Activated CD4-positive, alpha-beta T cell treated with anti-CD3 and anti-CD28 coated beads, Interleukin-2, amount 50 U/mL, for 24 hours (primary cell): ENCODE data around the gene PITPNC1.

Experiments used
- DNase-seq, 2 donors: peaks; one replicate each; pipeline ENCODE4 v3.0.0-alpha.2; 2020; ENCODE audit warnings: low read depth in 1 of 2, low spot score in 1 of 2

Gene PITPNC1

GRCh38 chr17:67542219-67543114 is 165.4 kb downstream of the PITPNC1 start:
- DNase-seq = no peak

DNA sequence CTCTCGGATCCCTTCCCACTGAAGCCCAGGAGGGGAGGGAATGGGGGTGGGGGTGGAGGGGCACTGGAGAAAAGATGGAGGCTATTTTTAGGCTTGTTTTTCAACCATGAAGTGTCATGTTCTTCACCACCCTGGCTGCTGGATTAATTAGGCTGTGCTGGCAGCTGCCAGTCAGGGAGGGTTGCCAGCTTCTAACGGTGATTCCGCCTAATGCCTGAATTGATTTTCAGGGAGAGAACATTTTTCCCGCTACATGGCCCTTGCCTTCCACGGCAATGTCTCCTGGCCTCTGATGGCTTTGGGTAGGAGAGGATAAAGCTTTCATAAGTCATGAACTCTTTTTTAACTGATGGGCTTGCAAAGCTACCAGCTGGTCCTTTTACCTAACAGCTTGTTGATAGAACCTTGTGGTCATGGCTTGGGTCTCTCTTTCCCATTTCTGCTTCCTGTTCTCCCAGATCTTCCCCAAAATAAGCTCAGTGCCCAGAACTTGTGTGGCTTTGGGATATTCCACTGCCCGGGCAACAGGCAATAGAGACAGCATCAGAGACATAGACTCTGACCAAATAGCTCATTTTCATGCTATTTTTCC is 167.4 kb downstream of the PITPNC1 start:
- no peak for DNase-seq

DNA sequence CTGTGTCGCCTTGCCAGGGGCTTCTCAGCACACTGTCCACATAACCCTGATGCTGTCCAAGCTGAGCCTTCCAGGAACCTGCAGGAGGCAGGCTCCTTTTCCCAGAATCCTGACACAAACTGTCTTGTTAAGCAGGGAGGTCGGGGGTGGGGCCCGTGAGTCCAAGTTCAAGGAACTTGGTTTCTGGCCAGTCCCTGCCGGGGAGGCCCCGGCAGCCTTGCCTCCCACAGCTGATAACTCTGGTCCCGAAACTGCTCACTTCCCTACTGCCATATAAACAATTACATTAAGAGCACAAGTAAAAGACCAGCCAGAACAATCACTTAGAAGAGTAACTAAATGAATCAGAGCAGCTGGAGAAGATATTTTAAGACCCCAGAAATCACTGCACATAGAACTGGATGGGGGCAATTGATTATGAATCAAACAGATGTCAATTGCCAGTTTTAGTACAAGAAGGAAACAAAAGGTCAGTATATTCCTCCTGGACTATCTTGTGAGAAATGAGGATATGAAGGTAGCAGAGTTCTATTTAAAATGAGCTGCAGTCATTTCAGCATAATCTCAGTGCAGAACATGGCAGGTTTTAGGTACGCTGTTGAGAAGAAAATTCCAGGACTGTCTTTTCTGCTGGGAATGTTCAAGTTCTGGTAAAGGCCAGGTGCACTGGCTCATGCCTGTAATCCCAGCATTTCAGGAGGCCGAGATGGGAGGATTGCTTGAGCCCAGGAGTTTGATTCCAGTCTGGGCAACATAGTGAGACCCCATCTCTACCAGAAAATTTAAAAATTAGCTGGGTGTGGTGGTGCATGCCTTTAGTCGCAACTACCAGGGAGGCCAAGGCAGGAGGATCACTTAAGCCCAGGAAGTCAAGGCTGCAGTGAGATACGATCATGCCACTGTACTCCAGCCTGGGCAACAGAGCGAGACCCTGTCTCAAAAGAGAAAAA is 169.8 kb downstream of the PITPNC1 start:
- DNase-seq = no peak

GRCh38 chr17:67548693-67549092 is 171.6 kb downstream of the PITPNC1 start:
- no peak for DNase-seq

DNA sequence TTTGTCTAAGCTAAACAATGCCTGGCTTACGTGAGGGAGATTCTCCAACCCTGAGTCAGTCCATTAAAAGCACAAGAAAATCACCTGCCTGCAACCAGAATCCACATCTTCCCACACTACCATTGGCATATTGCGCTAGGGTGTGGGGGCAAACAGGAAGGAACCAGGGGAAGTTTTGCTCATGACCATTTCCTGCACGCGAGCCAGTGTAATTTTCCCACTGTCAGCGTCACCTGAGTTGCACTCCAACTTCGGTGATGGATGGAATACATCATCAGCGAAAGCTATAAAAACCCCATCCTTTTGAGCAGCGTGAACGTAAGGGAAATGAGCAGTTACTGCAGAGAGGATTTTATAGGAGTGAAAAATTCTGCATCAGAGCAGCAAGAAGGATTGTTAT is 172.7 kb downstream of the PITPNC1 start:
- DNase-seq = no peak

DNA sequence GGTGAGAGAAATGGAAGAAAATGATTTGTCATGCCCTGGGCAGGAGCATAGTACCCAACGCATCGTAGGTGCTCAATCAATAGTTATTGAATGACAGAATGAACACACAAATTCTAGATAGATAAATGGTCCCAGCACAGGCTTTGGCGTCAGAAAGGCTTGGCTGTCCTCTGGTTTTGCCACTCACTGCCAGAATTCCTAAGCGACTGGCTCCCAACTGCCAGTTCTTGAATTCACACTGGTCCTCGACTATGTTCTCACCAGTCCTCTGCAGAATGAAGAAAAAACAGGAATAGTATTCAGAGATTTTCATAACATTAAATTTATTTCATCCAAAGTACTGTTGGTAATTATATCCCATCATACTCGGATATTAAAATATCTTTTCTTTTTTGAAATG is 177.6 kb downstream of the PITPNC1 start:
- DNase-seq = no peak

DNA sequence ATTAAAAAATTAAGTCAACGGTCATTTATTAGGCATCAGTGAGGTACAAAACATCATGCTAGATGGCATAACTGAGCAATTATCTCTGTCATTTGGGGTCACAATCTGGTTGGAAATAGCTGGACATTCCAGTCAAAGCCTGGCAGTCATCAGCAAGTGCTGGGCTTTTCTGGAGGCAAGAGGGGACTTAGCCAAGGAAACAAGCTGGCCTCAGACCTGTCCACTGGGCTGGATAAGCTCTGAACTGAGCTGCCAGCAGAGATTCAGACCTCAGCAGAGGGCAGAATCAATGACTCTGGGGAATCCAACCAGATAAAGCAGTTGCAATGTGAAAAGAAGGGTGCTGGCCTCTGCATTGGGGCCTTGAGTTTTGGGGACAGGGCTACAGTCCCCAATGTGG is 178.8 kb downstream of the PITPNC1 start:
- no peak for DNase-seq

DNA sequence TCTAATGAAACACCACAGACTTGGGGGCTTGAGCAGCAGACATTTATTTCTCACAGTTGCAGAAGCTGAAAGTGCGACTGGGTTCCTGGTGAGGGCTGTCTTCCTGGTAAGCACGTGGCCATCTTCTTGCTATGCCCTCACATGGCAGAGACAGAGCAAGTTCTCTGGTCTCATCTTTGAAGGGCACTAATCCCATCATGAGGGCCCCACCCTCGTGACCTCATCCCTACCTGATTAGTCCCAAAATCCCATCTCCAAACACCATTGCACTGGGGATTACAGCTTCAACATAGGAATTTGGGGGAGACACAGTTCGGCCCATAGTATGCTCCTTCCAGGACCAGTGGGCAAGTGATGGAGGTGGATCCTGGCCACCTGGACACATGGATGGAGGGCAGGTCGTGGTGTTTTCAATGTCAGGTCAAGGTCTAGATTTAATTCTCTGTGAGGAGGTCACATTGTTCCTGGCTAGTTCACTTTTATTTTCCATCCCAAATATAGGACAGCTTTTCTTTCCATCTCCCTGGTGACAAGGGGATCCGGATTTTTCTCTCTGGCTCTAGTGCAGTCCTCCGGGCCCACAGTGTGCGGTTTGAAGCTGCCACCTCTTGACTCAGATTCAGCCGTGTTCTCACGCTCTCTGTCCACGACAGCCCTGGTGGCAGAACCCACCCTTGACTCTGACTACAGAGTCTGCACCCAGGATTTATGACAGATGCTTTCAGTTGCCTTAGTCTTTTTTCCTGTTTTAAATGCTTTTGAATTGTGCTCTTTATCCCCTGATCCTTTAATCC is 180.2 kb downstream of the PITPNC1 start:
- DNase-seq = no peak

DNA sequence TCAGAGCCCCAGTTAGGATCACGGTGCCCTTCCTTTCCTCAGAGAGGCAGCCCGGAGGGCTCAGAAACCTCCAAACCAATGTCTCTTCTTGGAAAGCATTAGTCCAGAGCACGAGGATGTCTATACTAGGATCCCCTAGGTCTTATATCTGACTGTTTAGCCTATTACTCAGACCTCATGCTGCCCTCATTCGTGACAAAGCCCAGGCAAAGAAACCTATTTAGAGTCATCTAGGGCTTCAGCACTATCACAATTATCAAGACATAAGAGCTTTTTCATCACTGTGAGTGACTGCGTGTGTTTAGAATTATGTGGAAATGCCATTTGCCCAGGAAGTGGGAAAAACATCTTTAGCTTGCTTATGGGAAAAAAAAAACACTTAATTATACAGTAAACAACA is 180.8 kb downstream of the PITPNC1 start:
- DNase-seq = no peak

- no peak for DNase-seq
Measured at GRCh38 chr17:67558740-67559380, 181.8 kb downstream of the PITPNC1 start.

DNA sequence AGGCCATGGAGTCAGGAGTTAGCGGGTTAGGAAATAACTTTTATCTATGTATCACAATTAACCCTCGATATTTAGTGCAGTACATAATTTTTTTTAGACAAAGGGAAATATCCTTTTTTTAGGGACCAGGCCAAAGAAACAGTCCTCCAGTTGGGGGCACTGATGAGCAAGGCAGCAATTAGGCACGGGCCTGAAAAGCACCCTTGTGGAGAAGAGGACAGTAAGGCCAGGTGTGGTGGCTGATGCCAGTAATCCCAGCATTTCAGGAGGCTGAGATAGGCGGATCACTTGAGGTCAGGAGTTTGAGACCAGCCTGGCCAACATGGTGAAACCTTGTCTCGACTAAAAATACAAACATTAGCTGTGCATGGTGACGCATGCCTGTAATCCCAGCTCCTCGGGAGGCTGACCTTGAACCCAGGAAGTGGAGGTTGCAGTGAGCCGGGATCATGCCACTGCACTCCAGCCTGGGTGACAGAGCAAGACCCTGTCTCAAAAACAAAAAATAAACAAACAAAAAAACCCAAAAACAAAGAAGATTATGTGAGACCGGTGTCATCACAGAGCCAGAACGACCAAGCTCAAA is 182.4 kb downstream of the PITPNC1 start:
- no peak for DNase-seq

GRCh38 chr17:67562005-67562404 is 184.9 kb downstream of the PITPNC1 start:
- DNase-seq = no peak

GRCh38 chr17:67563692-67564228 is 186.7 kb downstream of the PITPNC1 start:
- no peak for DNase-seq

DNA sequence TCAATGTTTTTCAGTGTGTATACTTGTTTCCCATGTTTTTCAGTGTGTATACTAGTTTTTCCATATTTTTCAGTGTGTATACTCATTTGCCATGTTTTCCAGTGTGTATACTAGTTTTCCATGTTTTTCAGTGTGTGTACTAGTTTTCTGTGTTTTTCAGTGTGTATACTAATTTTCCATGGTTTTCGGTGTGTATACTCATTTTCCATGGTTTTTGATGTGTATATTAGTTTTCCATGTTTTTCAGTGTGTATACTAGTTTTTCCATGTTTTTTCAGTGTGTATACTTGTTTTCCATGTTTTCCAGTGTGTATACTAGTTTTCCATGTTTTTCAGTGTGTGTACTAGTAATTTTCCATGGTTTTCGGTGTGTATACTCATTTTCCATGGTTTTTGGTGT is 188.0 kb downstream of the PITPNC1 start:
- no peak for DNase-seq

- no peak for DNase-seq
Measured at GRCh38 chr17:67566656-67567055, 189.6 kb downstream of the PITPNC1 start.

- DNase-seq = no peak
Measured at GRCh38 chr17:67569015-67569451, 192.0 kb downstream of the PITPNC1 start.

GRCh38 chr17:67569873-67570272 is 192.8 kb downstream of the PITPNC1 start:
- no peak for DNase-seq

DNA sequence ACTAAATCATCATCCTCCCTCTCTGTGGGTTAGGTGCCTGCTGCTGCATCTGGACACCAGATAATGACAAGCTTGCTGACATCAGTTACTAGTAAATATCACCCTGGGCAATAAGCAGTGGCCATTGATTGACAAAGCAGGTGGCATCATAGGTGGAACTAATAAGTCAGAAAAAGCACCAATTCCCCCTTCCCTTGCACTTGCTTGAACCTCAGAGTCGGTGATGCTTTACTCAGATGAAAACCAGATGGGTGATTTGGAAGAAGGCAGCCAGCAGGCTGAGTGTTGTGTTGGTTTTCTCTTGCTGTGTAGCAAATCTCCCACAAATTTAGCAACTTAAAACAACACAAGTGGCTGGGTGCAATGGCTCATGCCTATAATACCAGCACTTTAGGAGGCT is 193.7 kb downstream of the PITPNC1 start:
- DNase-seq = no peak

- DNase-seq = no peak
Measured at GRCh38 chr17:67571478-67571877, 194.4 kb downstream of the PITPNC1 start.
